Spinal cord (tissue), 10 donors: ENCODE results near the gene NKAIN4. TPM values are rescaled to one million over a fixed set of nuclear protein-coding genes. Genes with fewer than 3 reads are reported as not detected.
"Not testable (repeated sequence)": the region's sequence is repeated elsewhere in the genome, so short reads cannot be mapped to it uniquely, and the experiment has no call there.

Source experiments
- DNase-seq, 6 donors: peaks; one replicate each; pipeline versions ENCODE4 v3.0.0 to v3.0.0-alpha.2; 2013 to 2015; ENCODE audit warnings: low spot score in 6 of 6, low read depth in 4 of 6
- H3K27ac ChIP-seq: one replicate; pipeline ENCODE4 v1.5.1; 2013; ENCODE audit warnings: low read depth, low read length, control low read depth
- H3K27me3 ChIP-seq: one replicate; pipeline ENCODE4 v1.6.1; 2013; ENCODE audit warnings: low read length; ENCODE audit not compliant: control insufficient read depth, insufficient read depth
- H3K36me3 ChIP-seq: one replicate; pipeline ENCODE4 v1.6.1; 2013; ENCODE audit warnings: low read length; ENCODE audit not compliant: control insufficient read depth, insufficient read depth
- H3K4me1 ChIP-seq: one replicate; pipeline ENCODE4 v1.6.1; 2013; ENCODE audit warnings: low read length; ENCODE audit not compliant: control insufficient read depth, insufficient read depth
- H3K4me3 ChIP-seq: one replicate; pipeline ENCODE4 v1.5.1; 2013; ENCODE audit warnings: low read depth, low read length, control low read depth
- H3K9me3 ChIP-seq: one replicate; pipeline ENCODE4 v1.6.1; 2013; ENCODE audit warnings: low read length; ENCODE audit not compliant: control insufficient read depth, insufficient read depth
- WGBS: methylation state at CpG from one replicate; pipeline ENCODE4 v1.1.5; 2013; ENCODE audit warnings: missing lambda C conversion rate; ENCODE audit not compliant: insufficient coverage; 5-methylcytosine and 5-hydroxymethylcytosine counted together
- polyA plus RNA-seq, 2 donors: library from polyadenylated mRNA; unstranded; fragments of 120-200 nt; gene quantifications; one replicate each; pipeline ENCODE4 v1.2.1, GENCODE V29; 2013; ENCODE audit not compliant: insufficient read length in 2 of 2
- total RNA-seq, 2 donors: library from RNA; depleted of rRNA in 1 of 2; stranded (reverse); fragments of 120-200 nt in 1 of 2; fragments of >200 nt in 1 of 2; gene quantifications; one replicate each; pipeline versions ENCODE4 v1.2.3 to v1.2.4, GENCODE V29; 2013 to 2014
- donor health status: healthy.

Gene NKAIN4
- total and polyA plus RNA-seq, 4 donors, result 38.7 to 153 (median 83.8) TPM

- H3K27ac ChIP-seq, result no peak overlapping the region
- H3K27me3 ChIP-seq, result no peaks in the 10 kb centered on the region
- H3K9me3 ChIP-seq, result no peaks in the 10 kb centered on the region
- WGBS, result 53% methylated on average over 11 of the region's 12 CpGs
- no peak overlapping the region for H3K4me3 ChIP-seq
- DNase-seq, result peak in 2 of 6 donors; percentile 59 to 64
- H3K36me3 ChIP-seq, result no peaks in the 10 kb centered on the region
- H3K4me1 ChIP-seq, result peaks cover 24% of the 10 kb centered on the region
These were observed 31.0 kb downstream of the NKAIN4 start for GRCh38 chr20:63223121-63223825.

- H3K27me3 ChIP-seq, result no peaks in the 10 kb centered on the region
- WGBS, result 80% methylated on average over 7 of the region's 7 CpGs
- DNase-seq, result no peak
- H3K4me3 ChIP-seq, result no peak overlapping the region
- H3K27ac ChIP-seq, result no peak overlapping the region
- no peaks in the 10 kb centered on the region for H3K9me3 ChIP-seq
- H3K36me3 ChIP-seq, result no peaks in the 10 kb centered on the region
- H3K4me1 ChIP-seq, result peaks cover 24% of the 10 kb centered on the region
These were observed 31.7 kb downstream of the NKAIN4 start for GRCh38 chr20:63222541-63222940.

GRCh38 chr20:63221400-63222053 is 32.7 kb downstream of the NKAIN4 start:
- H3K36me3 ChIP-seq, H3K27me3 ChIP-seq, DNase-seq, H3K9me3 ChIP-seq, H3K27ac ChIP-seq, H3K4me3 ChIP-seq: not testable (repeated sequence)
- peaks cover 32% of the 10 kb centered on the region for H3K4me1 ChIP-seq
- 71% methylated on average over 9 of the region's 12 CpGs for WGBS

GRCh38 chr20:63220696-63221399 is 33.4 kb downstream of the NKAIN4 start:
- WGBS, result 61% methylated on average over 9 of the region's 9 CpGs
- Histone ChIP-seq H3K36me3 (no peaks in the 10 kb centered on the region), H3K27ac (no peak overlapping the region), H3K27me3 (no peaks in the 10 kb centered on the region), H3K4me3 (no peak overlapping the region), H3K9me3 (no peaks in the 10 kb centered on the region), H3K4me1 (peaks cover 34% of the 10 kb centered on the region)
- no peak for DNase-seq

- Histone ChIP-seq H3K27me3 (no peaks in the 10 kb centered on the region), H3K36me3 (no peaks in the 10 kb centered on the region), H3K4me1 (peaks cover 36% of the 10 kb centered on the region), H3K9me3 (no peaks in the 10 kb centered on the region), H3K4me3 (no peak overlapping the region), H3K27ac (no peak overlapping the region)
- no peak for DNase-seq
- 79% methylated on average over 20 of the region's 25 CpGs for WGBS
These were observed 34.3 kb downstream of the NKAIN4 start for GRCh38 chr20:63219866-63220521.

- no peak overlapping the region for H3K4me3 ChIP-seq
- H3K4me1 ChIP-seq, result peaks cover 33% of the 10 kb centered on the region
- WGBS, result 89% methylated on average over 8 of the region's 8 CpGs
- H3K27me3 ChIP-seq, result no peaks in the 10 kb centered on the region
- no peak for DNase-seq
- no peaks in the 10 kb centered on the region for H3K9me3 ChIP-seq
- no peak overlapping the region for H3K27ac ChIP-seq
- H3K36me3 ChIP-seq, result no peaks in the 10 kb centered on the region
These were observed 34.8 kb downstream of the NKAIN4 start for GRCh38 chr20:63219447-63219821.

GRCh38 chr20:63218701-63219446 is 35.4 kb downstream of the NKAIN4 start:
- Histone ChIP-seq H3K4me3 (no peak overlapping the region), H3K9me3 (no peaks in the 10 kb centered on the region), H3K27me3 (no peaks in the 10 kb centered on the region), H3K27ac (no peak overlapping the region), H3K36me3 (peaks cover 2% of the 10 kb centered on the region), H3K4me1 (peaks cover 27% of the 10 kb centered on the region)
- no peak for DNase-seq
- WGBS, result 72% methylated on average over 12 of the region's 13 CpGs

GRCh38 chr20:63217706-63218105 is 36.6 kb downstream of the NKAIN4 start:
- DNase-seq, result no peak
- 92% methylated on average over 5 of the region's 7 CpGs for WGBS
- H3K27me3 ChIP-seq, result no peaks in the 10 kb centered on the region

GRCh38 chr20:63216849-63217471 is 37.3 kb downstream of the NKAIN4 start:
- WGBS, result 72% methylated on average over 13 of the region's 13 CpGs
- no peak for DNase-seq
- peaks cover 19% of the 10 kb centered on the region for H3K36me3 ChIP-seq
- no peaks in the 10 kb centered on the region for H3K27me3 ChIP-seq
- peak overlapping the region; percentile 75 for H3K27ac ChIP-seq
- no peaks in the 10 kb centered on the region for H3K9me3 ChIP-seq
- peak overlapping the region; percentile 65 for H3K4me3 ChIP-seq
- peaks cover 17% of the 10 kb centered on the region for H3K4me1 ChIP-seq

More at GRCh38 chr20:63217706-63218105, 36.6 kb downstream of the NKAIN4 start:
- H3K4me1 ChIP-seq, result peaks cover 17% of the 10 kb centered on the region
- peaks cover 11% of the 10 kb centered on the region for H3K36me3 ChIP-seq
- H3K4me3 ChIP-seq, result no peak overlapping the region
- no peaks in the 10 kb centered on the region for H3K9me3 ChIP-seq
- no peak overlapping the region for H3K27ac ChIP-seq
